ENCODE measurements around the gene ATP10A. TPM values are rescaled to one million over a fixed set of nuclear protein-coding genes. Genes with fewer than 3 reads are reported as not detected.

ATP10A gene
- total and polyA plus RNA-seq, 2 experiments from 2014 or later = 0.75 to 0.77 TPM

DNA sequence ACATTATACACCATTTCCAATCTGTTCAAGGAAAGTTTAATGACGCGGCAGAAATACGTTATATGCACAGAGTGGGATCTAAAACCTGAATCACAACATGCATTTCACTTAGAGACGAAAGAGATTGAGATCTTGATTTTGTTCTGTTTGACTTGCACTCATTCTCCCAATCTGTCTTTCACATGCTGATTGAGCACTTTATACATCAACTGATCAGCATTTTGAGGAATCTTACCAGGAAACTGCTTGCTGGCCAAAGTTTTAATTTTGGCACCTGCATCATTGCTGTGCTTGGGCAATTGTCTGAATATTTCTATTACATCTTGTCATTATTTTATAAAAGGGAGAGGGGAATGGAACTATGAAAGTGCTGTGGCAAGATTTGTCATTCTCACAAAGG, 47.7 kb upstream of the ATP10A start:
- no peaks in the 10 kb centered on the region for H3K27me3 ChIP-seq
- H3K4me1 ChIP-seq (ENCODE audit: insufficient read depth) = no peaks in the 10 kb centered on the region
- no peak for DNase-seq (ENCODE audit: low spot score)
- no peaks in the 10 kb centered on the region for H3K79me2 ChIP-seq
- no peak overlapping the region for H3K4me2 ChIP-seq
- H4K20me1 ChIP-seq (ENCODE audit: insufficient read depth, poor library complexity, severe bottlenecking) = no peaks in the 10 kb centered on the region
- 89% methylated on average over 4 of the region's 4 CpGs for WGBS (ENCODE audit: low lambda C conversion rate, missing lambda C conversion rate)
- H2AFZ ChIP-seq = no peak overlapping the region
- no peaks in the 10 kb centered on the region for H3K9me2 ChIP-seq (replicated peaks; ENCODE audit: insufficient read depth)
- H3K4me3 ChIP-seq = no peak overlapping the region
- TF ChIP-seq EZH2 (IDR thresholded peaks at IDR 0.05; ENCODE audit: borderline replicate concordance) (no peak), EZH2phosphoT487 (IDR thresholded peaks at IDR 0.05; ENCODE audit: low read depth, severe bottlenecking, unreplicated experiment) (no peak)
- TF ChIP-seq, protein P1, sequence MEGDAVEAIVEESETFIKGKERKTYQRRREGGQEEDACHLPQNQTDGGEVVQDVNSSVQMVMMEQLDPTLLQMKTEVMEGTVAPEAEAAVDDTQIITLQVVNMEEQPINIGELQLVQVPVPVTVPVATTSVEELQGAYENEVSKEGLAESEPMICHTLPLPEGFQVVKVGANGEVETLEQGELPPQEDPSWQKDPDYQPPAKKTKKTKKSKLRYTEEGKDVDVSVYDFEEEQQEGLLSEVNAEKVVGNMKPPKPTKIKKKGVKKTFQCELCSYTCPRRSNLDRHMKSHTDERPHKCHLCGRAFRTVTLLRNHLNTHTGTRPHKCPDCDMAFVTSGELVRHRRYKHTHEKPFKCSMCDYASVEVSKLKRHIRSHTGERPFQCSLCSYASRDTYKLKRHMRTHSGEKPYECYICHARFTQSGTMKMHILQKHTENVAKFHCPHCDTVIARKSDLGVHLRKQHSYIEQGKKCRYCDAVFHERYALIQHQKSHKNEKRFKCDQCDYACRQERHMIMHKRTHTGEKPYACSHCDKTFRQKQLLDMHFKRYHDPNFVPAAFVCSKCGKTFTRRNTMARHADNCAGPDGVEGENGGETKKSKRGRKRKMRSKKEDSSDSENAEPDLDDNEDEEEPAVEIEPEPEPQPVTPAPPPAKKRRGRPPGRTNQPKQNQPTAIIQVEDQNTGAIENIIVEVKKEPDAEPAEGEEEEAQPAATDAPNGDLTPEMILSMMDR (IDR thresholded peaks at IDR 0.05; ENCODE audit: poor library complexity) = no peak
- no peak overlapping the region for H3K27ac ChIP-seq
- H3K36me3 ChIP-seq (replicated peaks; ENCODE audit: insufficient read depth, low read depth) = no peaks in the 10 kb centered on the region
- no peaks in the 10 kb centered on the region for H3K9me3 ChIP-seq (ENCODE audit: low read depth)

DNA sequence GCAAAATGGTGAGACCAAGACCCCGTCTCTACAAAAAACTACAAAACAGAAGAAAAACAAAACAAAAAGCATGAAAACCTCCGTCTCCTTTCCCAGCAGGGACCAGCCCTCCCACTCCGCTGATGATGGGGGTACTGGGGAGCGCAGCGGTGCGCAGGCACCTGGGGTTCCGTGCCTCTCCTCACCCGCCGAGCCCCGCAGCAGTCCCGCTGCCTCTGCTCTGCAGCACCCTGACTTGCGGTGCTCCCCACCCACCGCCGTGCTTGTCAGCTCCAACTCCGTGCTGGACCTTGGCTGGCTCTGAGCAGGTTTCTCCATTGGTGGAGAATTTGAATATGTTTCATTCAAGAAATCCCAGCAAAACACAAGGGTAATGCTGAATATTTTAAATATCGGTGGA, 46.7 kb upstream of the ATP10A start:
- Histone ChIP-seq H3K27me3 (no peaks in the 10 kb centered on the region), H3K4me1 (ENCODE audit: insufficient read depth) (no peaks in the 10 kb centered on the region), H3K9me2 (replicated peaks; ENCODE audit: insufficient read depth) (no peaks in the 10 kb centered on the region), H3K9me3 (ENCODE audit: low read depth) (no peaks in the 10 kb centered on the region), H3K4me2 (no peak overlapping the region), H3K27ac (no peak overlapping the region), H3K79me2 (no peaks in the 10 kb centered on the region), H3K36me3 (replicated peaks; ENCODE audit: insufficient read depth, low read depth) (no peaks in the 10 kb centered on the region), H3K4me3 (no peak overlapping the region), H4K20me1 (ENCODE audit: insufficient read depth, poor library complexity, severe bottlenecking) (no peaks in the 10 kb centered on the region), H2AFZ (no peak overlapping the region)
- 96% methylated on average over 16 of the region's 16 CpGs for WGBS (ENCODE audit: low lambda C conversion rate, missing lambda C conversion rate)
- TF ChIP-seq, protein P1 (IDR thresholded peaks at IDR 0.05; ENCODE audit: poor library complexity) = no peak
- TF ChIP-seq EZH2phosphoT487 (IDR thresholded peaks at IDR 0.05; ENCODE audit: low read depth, severe bottlenecking, unreplicated experiment) (no peak), EZH2 (IDR thresholded peaks at IDR 0.05; ENCODE audit: borderline replicate concordance) (no peak)
- no peak for DNase-seq (ENCODE audit: low spot score)

DNA sequence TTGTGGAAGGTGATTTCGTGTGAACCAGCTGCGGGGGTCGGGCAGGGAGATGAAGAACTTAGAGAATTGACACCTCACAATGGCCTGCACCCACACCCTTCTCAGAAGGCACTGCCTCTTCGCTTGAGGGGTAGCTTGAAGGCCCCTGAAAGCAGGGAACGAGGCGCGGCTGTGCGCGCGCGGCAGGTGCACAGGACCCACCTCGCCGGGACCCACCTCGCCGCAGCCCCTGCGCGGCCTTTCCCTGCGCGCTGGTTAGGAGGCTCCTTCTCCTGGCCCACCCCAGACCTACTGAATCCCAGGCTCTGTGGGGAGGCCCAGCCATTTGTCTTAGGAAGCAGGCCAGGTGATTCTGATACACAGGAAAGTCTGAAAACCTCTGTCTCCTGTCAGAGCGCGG, 46.2 kb upstream of the ATP10A start:
- H3K9me3 ChIP-seq (ENCODE audit: low read depth) = no peaks in the 10 kb centered on the region
- H3K36me3 ChIP-seq (replicated peaks; ENCODE audit: insufficient read depth, low read depth) = no peaks in the 10 kb centered on the region
- WGBS (ENCODE audit: low lambda C conversion rate, missing lambda C conversion rate) = 93% methylated on average over 20 of the region's 21 CpGs
- no peak overlapping the region for H2AFZ ChIP-seq
- no peak overlapping the region for H3K27ac ChIP-seq
- TF ChIP-seq EZH2 (IDR thresholded peaks at IDR 0.05; ENCODE audit: borderline replicate concordance) = no peak
- TF ChIP-seq EZH2phosphoT487 (IDR thresholded peaks at IDR 0.05; ENCODE audit: low read depth, severe bottlenecking, unreplicated experiment) = no peak
- TF ChIP-seq, protein P1 (IDR thresholded peaks at IDR 0.05; ENCODE audit: poor library complexity) = no peak
- H3K4me1 ChIP-seq (ENCODE audit: insufficient read depth) = no peaks in the 10 kb centered on the region
- no peak overlapping the region for H3K4me2 ChIP-seq
- no peaks in the 10 kb centered on the region for H3K9me2 ChIP-seq (replicated peaks; ENCODE audit: insufficient read depth)
- no peak for DNase-seq (ENCODE audit: low spot score)
- H3K4me3 ChIP-seq = no peak overlapping the region
- H4K20me1 ChIP-seq (ENCODE audit: insufficient read depth, poor library complexity, severe bottlenecking) = no peaks in the 10 kb centered on the region
- no peaks in the 10 kb centered on the region for H3K27me3 ChIP-seq
- no peaks in the 10 kb centered on the region for H3K79me2 ChIP-seq

DNA sequence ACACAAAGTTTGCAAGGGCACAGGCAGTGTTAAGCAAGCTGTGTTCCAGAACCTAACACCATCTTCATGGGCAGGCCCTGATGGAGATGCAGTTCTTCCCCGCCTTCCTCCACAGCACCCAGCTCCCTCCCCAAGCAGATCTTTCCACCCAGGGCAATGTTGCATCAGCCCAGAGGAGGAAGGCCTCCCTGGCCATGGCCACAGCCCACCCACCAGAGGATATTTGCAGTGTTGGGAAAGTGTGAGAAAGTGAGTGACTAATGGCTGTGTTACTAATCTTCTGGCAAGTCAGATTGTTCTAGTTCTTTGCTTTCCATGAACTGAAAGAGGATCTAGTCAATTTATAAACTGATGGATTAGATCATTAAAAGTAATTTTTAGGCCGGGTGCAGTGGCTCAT, 42.0 kb upstream of the ATP10A start:
- no peaks in the 10 kb centered on the region for H3K27me3 ChIP-seq
- H3K36me3 ChIP-seq (replicated peaks; ENCODE audit: insufficient read depth, low read depth) = no peaks in the 10 kb centered on the region
- H3K4me3 ChIP-seq = no peak overlapping the region
- no peak overlapping the region for H3K27ac ChIP-seq
- no peaks in the 10 kb centered on the region for H4K20me1 ChIP-seq (ENCODE audit: insufficient read depth, poor library complexity, severe bottlenecking)
- H2AFZ ChIP-seq = no peak overlapping the region
- no peak for TF ChIP-seq EZH2 (IDR thresholded peaks at IDR 0.05; ENCODE audit: borderline replicate concordance)
- no peak for TF ChIP-seq EZH2phosphoT487 (IDR thresholded peaks at IDR 0.05; ENCODE audit: low read depth, severe bottlenecking, unreplicated experiment)
- TF ChIP-seq, protein P1 (IDR thresholded peaks at IDR 0.05; ENCODE audit: poor library complexity) = no peak
- no peaks in the 10 kb centered on the region for H3K79me2 ChIP-seq
- H3K4me1 ChIP-seq (ENCODE audit: insufficient read depth) = no peaks in the 10 kb centered on the region
- DNase-seq (ENCODE audit: low spot score) = no peak
- H3K4me2 ChIP-seq = no peak overlapping the region
- no peaks in the 10 kb centered on the region for H3K9me2 ChIP-seq (replicated peaks; ENCODE audit: insufficient read depth)
- H3K9me3 ChIP-seq (ENCODE audit: low read depth) = no peaks in the 10 kb centered on the region
- WGBS (ENCODE audit: low lambda C conversion rate, missing lambda C conversion rate) = 88% methylated on average over 2 of the region's 2 CpGs
